K562 (cell line): ENCODE measurements around the gene RACGAP1. TPM values are rescaled to one million over a fixed set of nuclear protein-coding genes. Genes with fewer than 3 reads are reported as not detected.

ENCODE experiments used
- ATAC-seq: fragments of 200-7000 bp; cut with Tn5 transposase; 3 replicates; pipeline ENCODE4 v1.9.1; 2020; ENCODE audit warnings: moderate library complexity
- BruUV-seq: library from RNA; stranded (reverse); fragments of 400-500 nt; replicated peaks from 2 replicates; lab custom pipeline; 2021; lab: Mats Ljungman, UMichigan
- CTCF ChIA-PET: fragments of 300-600 bp; formaldehyde crosslinking; extraction: SDS; loops from one replicate; lab custom pipeline; 2021; ENCODE audit warnings: low intra/inter-chr PET ratio; lab: Yijun Ruan, JAX
- POLR2A ChIA-PET: fragments of 300-600, 350-650 bp; sonication (Branson Sonifier 250); formaldehyde crosslinking; extraction: SDS; loops from one replicate; lab custom pipeline; 2021; ENCODE audit warnings: antibody characterized with exemption, inconsistent platforms; lab: Yijun Ruan, JAX
- DNase-seq, 4 experiments: peaks; one replicate each; pipeline versions ENCODE4 v3.0.0 to v3.0.0-alpha.2; 2011 to 2018; ENCODE audit warnings: low spot score in 3 of 4, mixed read lengths in 3 of 4; ENCODE audit errors: extremely low read depth in 1 of 4
- FAIRE-seq: peaks from 2 replicates; lab custom pipeline; 2011; peaks lifted over from hg19 to GRCh38; lab: Jason Lieb, UNC
- H2AFZ ChIP-seq: 2 replicates; pipeline ENCODE4 v1.6.0; 2011; ENCODE audit warnings: low read depth, low read length, control low read depth, inconsistent platforms
- H3K27ac ChIP-seq: fragments of 200-600 bp; 3 replicates; pipeline ENCODE4 v1.8.0; 2011; ENCODE audit warnings: low read depth, mild to moderate bottlenecking, control low read depth, inconsistent platforms, low read length, moderate library complexity, mixed read lengths; ENCODE audit errors: extremely low read depth
- H3K27me3 ChIP-seq, 2 experiments: fragments of 300-600 bp in 1 of 2; 2 replicates in 1 of 2; 3 replicates in 1 of 2; pipeline versions ENCODE4 v1.6.0 to v1.8.0; 2011; ENCODE audit warnings: inconsistent platforms in 2 of 2, low read length in 2 of 2, mild to moderate bottlenecking in 1 of 2, mixed read lengths in 1 of 2, moderate library complexity in 1 of 2; ENCODE audit not compliant: control insufficient read depth in 2 of 2, insufficient read depth in 2 of 2
- H3K36me3 ChIP-seq: fragments of 300-600 bp; 3 replicates; pipeline ENCODE4 v1.8.0; 2011; ENCODE audit warnings: mild to moderate bottlenecking, low read length, inconsistent platforms; ENCODE audit not compliant: control insufficient read depth, insufficient read depth
- H3K4me1 ChIP-seq, 2 experiments: fragments of 200-600 bp in 1 of 2; replicated peaks in 1 of 2; 2 replicates in 1 of 2; 3 replicates in 1 of 2; pipeline versions ENCODE4 v1.5.1 to v1.8.0; 2011; ENCODE audit warnings: inconsistent platforms in 2 of 2, low read length in 2 of 2, mild to moderate bottlenecking in 1 of 2, mixed read lengths in 1 of 2, moderate library complexity in 1 of 2; ENCODE audit not compliant: control insufficient read depth in 2 of 2, insufficient read depth in 2 of 2
- H3K4me2 ChIP-seq: 2 replicates; pipeline ENCODE4 v1.6.1; 2011; ENCODE audit warnings: low read length, control low read depth, inconsistent platforms, mixed read lengths; ENCODE audit not compliant: insufficient read depth
- H3K4me3 ChIP-seq: fragments of 200-600 bp; sonication (generic), shearing (Covaris generic); 2 replicates; pipeline ENCODE4 v1.5.1; 2016; ENCODE audit warnings: control low read depth, inconsistent platforms
- H3K79me2 ChIP-seq: fragments of 200-600 bp; 3 replicates; pipeline ENCODE4 v1.8.0; 2011; ENCODE audit warnings: low read length, inconsistent platforms; ENCODE audit not compliant: control insufficient read depth, insufficient read depth
- H3K9ac ChIP-seq, 2 experiments: 2 replicates each; pipeline versions ENCODE4 v1.6.0 to v1.6.1; 2011; ENCODE audit warnings: low read depth in 2 of 2, low read length in 2 of 2, control low read depth in 1 of 2, inconsistent platforms in 1 of 2, mild to moderate bottlenecking in 1 of 2, mixed read lengths in 1 of 2; ENCODE audit not compliant: insufficient read depth in 1 of 2
- H3K9me1 ChIP-seq: one replicate; pipeline ENCODE4 v1.6.0; 2011; ENCODE audit warnings: inconsistent platforms, mild to moderate bottlenecking, low read length, moderate library complexity; ENCODE audit not compliant: control insufficient read depth, insufficient read depth
- H3K9me3 ChIP-seq: replicated peaks from 2 replicates; pipeline ENCODE4 v1.5.1; 2011; ENCODE audit warnings: low read depth, low read length, inconsistent platforms; ENCODE audit not compliant: control insufficient read depth, insufficient read depth
- H4K20me1 ChIP-seq: replicated peaks from 2 replicates; pipeline ENCODE4 v1.6.1; 2011; ENCODE audit warnings: low read length, inconsistent platforms, mixed read lengths; ENCODE audit not compliant: control insufficient read depth, insufficient read depth
- GATAD2A ChIP-seq: fragments of 450-650 bp; IDR thresholded peaks from 2 replicates; pipeline ENCODE4 v1.6.1; 2017
- NFIC ChIP-seq: fragments of 450-650 bp; IDR thresholded peaks from 2 replicates; pipeline ENCODE4 v1.6.1; 2017; ENCODE audit warnings: mild to moderate bottlenecking, inconsistent platforms
- WGBS: fragments of 100-300 bp; shearing (Covaris generic); methylation state at CpG from one replicate; pipeline ENCODE4 v1.1.6; 2016; ENCODE audit warnings: low coverage, mixed read lengths; ENCODE audit not compliant: insufficient coverage; ENCODE audit errors: missing lambda C conversion rate; 5-methylcytosine and 5-hydroxymethylcytosine counted together
- in situ Hi-C: fragments of 300-500 bp; cut with MboI; formaldehyde crosslinking; loops from 4 replicates; pipeline ENCODE4 v1.15.0; 2018; ENCODE audit warnings: inconsistent platforms, mixed read lengths
- intact Hi-C: fragments of 100-400 bp; cut with micrococcal nuclease; formaldehyde crosslinking; loops from 2 replicates; pipeline ENCODE4 v1.14.2; 2022
- polyA plus RNA-seq, 8 experiments: library from polyadenylated mRNA; depleted of rRNA in 4 of 8; stranded (reverse) in 5 of 8; unstranded in 3 of 8; fragments of >200 nt; fragmentation: Nextera tagmentation in 2 of 8; fragmentation: Illumina TruSeq in 1 of 8; extraction: Ambion mirVana in 2 of 8; extraction: Trizol in 1 of 8; gene quantifications; 2 replicates each; pipeline versions ENCODE4 v1.2.1 to v1.2.3, GENCODE V29; 2011 to 2014; ENCODE audit warnings: inconsistent platforms in 1 of 8, missing spikeins in 1 of 8
- total RNA-seq, 7 experiments: library from RNA; depleted of rRNA in 6 of 7; stranded (reverse); fragments of >200 nt in 6 of 7; fragmentation: Illumina TruSeq in 2 of 7; extraction: Trizol in 2 of 7; gene quantifications; 2 replicates each; pipeline versions ENCODE4 v1.2.1 to v1.2.3, GENCODE V29; 2011 to 2021; ENCODE audit warnings: low replicate concordance in 1 of 7

Gene RACGAP1
- total and polyA plus RNA-seq, 9 of the 15 experiments (the other 6 are each of a cell fraction or from before 2014, with no cell fraction given): 56.4 to 92.9 (median 71.8) TPM

DNA sequence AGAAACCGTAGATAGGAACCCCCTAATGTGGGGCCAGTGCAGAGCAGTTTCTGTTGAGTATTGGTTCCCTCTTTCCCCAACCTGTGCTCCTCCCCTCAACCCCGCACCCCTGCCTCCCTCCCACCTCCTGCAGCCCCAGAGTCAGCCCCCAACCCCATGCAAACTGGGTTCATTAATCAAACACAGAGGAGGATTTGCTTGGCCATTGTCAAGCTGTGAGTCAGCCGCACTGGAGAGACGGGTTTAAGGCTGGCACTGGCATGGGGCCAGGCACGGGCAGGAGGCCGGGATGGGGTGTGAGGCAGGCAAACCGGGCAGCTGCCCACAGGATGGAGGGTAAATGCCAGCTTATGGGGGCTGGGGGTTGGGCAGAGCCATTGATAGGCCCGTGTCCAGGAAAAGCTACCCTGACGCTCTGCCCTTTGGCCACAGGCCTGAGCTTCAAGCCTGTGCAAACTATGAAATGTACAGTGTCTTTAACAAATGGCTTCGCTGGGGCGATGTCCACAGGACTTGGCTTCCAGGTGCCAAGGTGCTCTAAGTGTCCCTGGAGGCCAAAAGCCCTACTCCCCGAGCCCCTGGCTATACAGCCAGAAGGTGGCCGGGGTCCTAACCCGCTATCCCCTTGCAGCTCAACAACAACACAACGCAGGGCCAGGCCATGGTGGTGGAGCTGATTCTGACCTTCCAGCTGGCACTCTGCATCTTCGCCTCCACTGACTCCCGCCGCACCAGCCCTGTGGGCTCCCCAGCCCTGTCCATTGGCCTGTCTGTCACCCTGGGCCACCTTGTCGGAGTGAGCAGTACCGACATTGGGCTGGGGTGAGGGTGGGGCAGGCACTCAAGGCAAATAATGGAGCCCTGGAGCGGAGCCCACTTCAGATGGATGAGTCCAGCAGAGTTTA lies 62.2 kb downstream of the RACGAP1 start:
- H3K4me3 ChIP-seq: no peak overlapping the region
- no peaks in the 10 kb centered on the region for H3K9me3 ChIP-seq
- in situ Hi-C loops: loop anchor here (5.0 kb wide), 1 partner anchor 96 kb away; no protein-coding TSS in a partner anchor
- intact Hi-C loops: no loop called here
- TF ChIP-seq NFIC (peak; percentile 66), GATAD2A (no peak)
- TF ChIP-seq, all 486 proteins: peak for 1
- ChIA-PET POLR2A (interaction anchor here (0.6 to 0.8 kb wide), 2 partner anchors 23 to 120 kb away, joined by 3 read pairs; no protein-coding TSS in a partner anchor), CTCF (interaction anchor here (0.7 kb wide), 1 partner anchor 210 kb away, joined by 3 read pairs; no protein-coding TSS in a partner anchor)
- Histone ChIP-seq H3K9me1 (no peaks in the 10 kb centered on the region), H3K27ac (no peak overlapping the region), H3K4me2 (no peak overlapping the region), H3K79me2 (no peaks in the 10 kb centered on the region), H2AFZ (no peak overlapping the region), H3K9ac (no peak overlapping the region; a peak in 1 of 4 replicates), H4K20me1 (no peaks in the 10 kb centered on the region), H3K36me3 (no peaks in the 10 kb centered on the region), H3K4me1 (peaks cover 12 to 28% of the 10 kb centered on the region in 2 experiments; a peak in 4 of 5 replicates), H3K27me3 (peaks cover 0 to 34% of the 10 kb centered on the region in 2 experiments; a peak in 4 of 5 replicates)
- no peak for FAIRE-seq
- DNase-seq: no peak
- WGBS: 20% methylated on average over 21 of the region's 21 CpGs
- ATAC-seq: no peak
- no TSS peak for BruUV-seq
